Measurements from ENCODE around the gene ANKRD33B. TPM values are rescaled to one million over a fixed set of nuclear protein-coding genes. Genes with fewer than 3 reads are reported as not detected.
"Not testable (repeated sequence)": the region's sequence is repeated elsewhere in the genome, so short reads cannot be mapped to it uniquely, and the experiment has no call there.

The ANKRD33B gene
- total RNA-seq, 1 donor from 2014 or later = 14.2 TPM

DNA sequence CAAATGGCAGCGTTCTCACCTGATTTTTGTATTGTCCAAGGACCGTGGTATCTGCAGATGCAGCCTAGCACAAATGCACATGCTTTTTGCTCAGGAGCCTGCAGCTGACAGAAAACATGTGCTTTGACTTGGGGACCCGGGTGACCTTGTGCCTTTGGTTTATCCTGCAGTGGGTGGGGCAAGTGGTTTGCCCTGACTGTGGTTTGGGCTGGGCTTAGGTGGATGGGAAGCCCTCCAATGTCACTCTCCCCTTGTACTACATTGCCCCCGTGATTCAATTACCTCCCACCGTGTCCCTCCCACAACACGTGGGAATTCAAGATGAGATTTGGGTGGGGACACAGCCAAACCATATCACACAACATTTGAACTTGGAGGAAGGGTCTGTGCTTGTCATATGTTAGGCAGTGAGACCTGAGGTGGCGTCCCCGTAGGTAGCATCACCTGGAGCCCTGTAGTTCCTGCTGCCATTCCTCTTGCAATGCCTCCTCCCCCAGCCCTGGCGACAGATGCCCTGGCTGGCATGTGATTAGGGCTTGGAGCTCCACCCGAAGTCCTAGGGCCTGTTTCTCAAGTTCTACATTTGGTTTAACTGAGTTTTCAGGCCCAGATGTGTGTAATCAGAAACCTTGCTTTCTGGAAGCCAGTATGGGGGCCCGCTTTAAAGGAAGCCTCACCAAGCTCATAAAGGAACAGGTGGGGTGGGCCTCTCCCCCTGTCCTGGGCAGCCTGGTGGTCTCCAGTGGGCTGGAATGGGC, 2.1 kb downstream of the ANKRD33B start:
- TF ChIP-seq, protein P1, sequence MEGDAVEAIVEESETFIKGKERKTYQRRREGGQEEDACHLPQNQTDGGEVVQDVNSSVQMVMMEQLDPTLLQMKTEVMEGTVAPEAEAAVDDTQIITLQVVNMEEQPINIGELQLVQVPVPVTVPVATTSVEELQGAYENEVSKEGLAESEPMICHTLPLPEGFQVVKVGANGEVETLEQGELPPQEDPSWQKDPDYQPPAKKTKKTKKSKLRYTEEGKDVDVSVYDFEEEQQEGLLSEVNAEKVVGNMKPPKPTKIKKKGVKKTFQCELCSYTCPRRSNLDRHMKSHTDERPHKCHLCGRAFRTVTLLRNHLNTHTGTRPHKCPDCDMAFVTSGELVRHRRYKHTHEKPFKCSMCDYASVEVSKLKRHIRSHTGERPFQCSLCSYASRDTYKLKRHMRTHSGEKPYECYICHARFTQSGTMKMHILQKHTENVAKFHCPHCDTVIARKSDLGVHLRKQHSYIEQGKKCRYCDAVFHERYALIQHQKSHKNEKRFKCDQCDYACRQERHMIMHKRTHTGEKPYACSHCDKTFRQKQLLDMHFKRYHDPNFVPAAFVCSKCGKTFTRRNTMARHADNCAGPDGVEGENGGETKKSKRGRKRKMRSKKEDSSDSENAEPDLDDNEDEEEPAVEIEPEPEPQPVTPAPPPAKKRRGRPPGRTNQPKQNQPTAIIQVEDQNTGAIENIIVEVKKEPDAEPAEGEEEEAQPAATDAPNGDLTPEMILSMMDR (IDR thresholded peaks at IDR 0.05) = no peak
- TF ChIP-seq POLR2A (IDR thresholded peaks at IDR 0.05) (no peak), POLR2AphosphoS5 (IDR thresholded peaks at IDR 0.05; ENCODE audit: insufficient read depth in 1 of 2, low read depth in 1 of 2) (no peak)
- H3K36me3 ChIP-seq = no peaks in the 10 kb centered on the region
- H3K4me3 ChIP-seq = peak overlapping the region; percentile 70 to 75
- DNase-seq (ENCODE audit: extremely low spot score in 2 of 2) = peak; percentile 85 to 94
- peaks cover 54% of the 10 kb centered on the region for H3K4me1 ChIP-seq
- no peaks in the 10 kb centered on the region for H3K9me3 ChIP-seq
- H3K27me3 ChIP-seq = no peaks in the 10 kb centered on the region
- H3K27ac ChIP-seq = peak overlapping the region; percentile 90
- intact Hi-C loops (cut with DNase I) = loop anchor here (5.0 to 10.0 kb wide), 2 partner anchors 41 to 111 kb away; no protein-coding TSS in a partner anchor

DNA sequence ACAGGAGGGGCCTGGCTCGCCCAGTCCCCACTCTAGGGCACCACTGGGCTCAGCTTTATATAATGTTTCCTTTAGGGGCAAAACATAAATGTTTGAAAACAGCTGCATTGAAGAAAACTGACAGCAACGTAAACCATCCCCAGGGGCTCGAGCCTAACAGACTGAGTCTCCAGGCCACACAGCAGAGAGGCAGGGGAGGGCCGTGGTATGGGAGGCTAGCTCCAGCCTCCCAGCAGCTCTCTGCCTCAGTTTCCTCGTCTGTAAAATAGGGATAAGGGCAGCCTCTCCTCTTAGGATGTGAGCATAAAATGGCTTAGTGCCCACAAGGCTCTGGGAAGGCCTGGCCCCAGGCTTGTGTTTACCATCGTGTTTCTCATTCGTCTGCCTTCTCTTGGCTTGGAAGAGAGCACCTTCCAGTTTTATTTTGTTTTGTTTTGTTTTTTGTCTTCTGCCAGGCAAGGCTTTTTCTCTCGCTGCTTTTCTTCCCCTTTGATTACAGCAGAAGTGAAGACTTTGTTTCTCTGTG, 2.7 kb downstream of the ANKRD33B start:
- H3K4me3 ChIP-seq = peak overlapping the region; percentile 70 to 75
- DNase-seq (ENCODE audit: extremely low spot score in 2 of 2) = peak in 1 of 2 donors; percentile 72
- no peaks in the 10 kb centered on the region for H3K9me3 ChIP-seq
- peak overlapping the region; percentile 90 for H3K27ac ChIP-seq
- H3K4me1 ChIP-seq = peaks cover 54% of the 10 kb centered on the region
- TF ChIP-seq POLR2AphosphoS5 (IDR thresholded peaks at IDR 0.05; ENCODE audit: insufficient read depth in 1 of 2, low read depth in 1 of 2) = no peak
- TF ChIP-seq, protein P1 (IDR thresholded peaks at IDR 0.05) = no peak
- TF ChIP-seq POLR2A (IDR thresholded peaks at IDR 0.05) = no peak
- intact Hi-C loops (cut with DNase I) = loop anchor here (5.0 to 10.0 kb wide), 2 partner anchors 41 to 112 kb away; no protein-coding TSS in a partner anchor
- H3K36me3 ChIP-seq = no peaks in the 10 kb centered on the region
- H3K27me3 ChIP-seq = no peaks in the 10 kb centered on the region

DNA sequence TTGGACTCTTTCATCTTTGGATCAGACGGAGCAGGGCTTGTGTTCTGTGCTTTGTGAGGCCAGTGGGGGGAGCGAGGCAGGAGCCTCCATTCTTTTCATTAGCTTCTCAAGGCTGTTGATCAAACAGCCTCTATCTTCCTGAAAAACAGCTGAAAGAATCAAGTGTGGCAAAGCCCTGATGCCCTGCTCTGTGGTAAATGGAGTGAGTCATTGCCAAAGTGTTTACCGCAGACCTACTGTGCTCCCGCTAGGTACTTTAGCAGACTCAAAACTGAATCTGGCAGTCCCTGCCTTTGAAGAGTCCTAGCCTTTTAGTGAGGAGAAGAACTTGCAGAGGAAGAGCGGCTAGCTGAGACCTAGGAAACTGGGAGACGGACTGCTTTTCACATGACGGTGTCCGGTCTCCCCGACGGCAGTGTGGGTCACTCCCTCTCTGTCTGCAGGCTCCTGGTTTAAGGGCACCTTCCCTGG, 3.3 kb downstream of the ANKRD33B start:
- H3K4me3 ChIP-seq = peak overlapping the region; percentile 70 to 75
- peak overlapping the region; percentile 90 for H3K27ac ChIP-seq
- no peak for TF ChIP-seq POLR2AphosphoS5 (IDR thresholded peaks at IDR 0.05; ENCODE audit: insufficient read depth in 1 of 2, low read depth in 1 of 2)
- TF ChIP-seq, protein P1 (IDR thresholded peaks at IDR 0.05) = no peak
- TF ChIP-seq POLR2A (IDR thresholded peaks at IDR 0.05) = no peak
- H3K36me3 ChIP-seq = no peaks in the 10 kb centered on the region
- H3K9me3 ChIP-seq = no peaks in the 10 kb centered on the region
- no peaks in the 10 kb centered on the region for H3K27me3 ChIP-seq
- peaks cover 54% of the 10 kb centered on the region for H3K4me1 ChIP-seq
- intact Hi-C loops (cut with DNase I) = loop anchor here (5.0 to 10.0 kb wide), 2 partner anchors 40 to 112 kb away; no protein-coding TSS in a partner anchor
- peak; percentile 6 to 81 for DNase-seq (ENCODE audit: extremely low spot score in 2 of 2)

DNA sequence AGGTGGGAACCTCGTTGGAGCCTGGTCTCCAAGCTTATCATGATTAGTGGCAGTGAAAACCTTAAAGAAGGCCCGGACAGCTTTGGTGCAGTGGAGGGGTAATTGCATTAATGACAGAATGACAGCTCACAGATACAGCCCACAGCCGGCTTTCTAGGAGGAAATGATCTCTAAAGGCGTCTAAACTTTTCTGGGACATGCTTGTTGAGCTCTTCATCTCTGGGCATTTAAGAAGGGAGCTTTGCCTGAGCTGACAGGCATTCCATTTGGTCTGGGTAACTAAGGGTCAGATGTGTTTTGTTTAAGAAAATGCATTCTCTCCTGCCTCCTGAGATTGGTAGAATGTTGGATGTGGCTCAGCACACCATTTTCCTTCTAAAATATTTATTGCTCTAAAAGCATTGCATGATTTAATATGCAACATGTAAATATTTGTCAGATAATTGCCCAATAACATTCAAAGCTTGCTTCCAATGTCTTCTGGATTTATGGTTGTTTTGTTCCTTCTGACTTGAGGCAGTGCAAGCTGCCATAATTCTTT, 4.0 kb downstream of the ANKRD33B start:
- H3K4me1 ChIP-seq = peaks cover 53% of the 10 kb centered on the region

DNA sequence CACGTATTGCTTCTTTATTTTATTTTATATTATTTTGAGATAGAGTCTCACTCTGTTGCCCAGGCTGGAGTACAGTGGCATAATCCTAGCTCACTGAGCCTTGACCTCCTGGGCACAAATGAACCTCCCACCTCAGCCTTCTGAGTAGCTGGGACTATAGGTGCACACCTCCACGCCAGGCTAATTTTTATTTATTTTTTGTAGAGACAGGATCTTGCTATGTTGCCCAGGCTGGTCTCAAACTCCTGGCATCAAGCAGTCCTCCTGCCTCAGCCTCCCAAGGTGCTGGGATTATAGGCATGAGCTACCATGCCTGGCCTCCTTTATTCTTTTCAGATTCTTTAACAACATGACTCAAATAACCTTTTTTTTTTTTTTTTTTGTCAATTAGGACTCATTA, 6.7 kb downstream of the ANKRD33B start:
- DNase-seq (ENCODE audit: extremely low spot score in 2 of 2); H3K27me3 ChIP-seq; H3K27ac ChIP-seq; H3K9me3 ChIP-seq; H3K36me3 ChIP-seq; intact Hi-C loops (cut with DNase I); H3K4me3 ChIP-seq: not testable (repeated sequence)
- peaks cover 33% of the 10 kb centered on the region for H3K4me1 ChIP-seq

More for the DNA sequence above, 4.0 kb downstream of the ANKRD33B start:
- no peaks in the 10 kb centered on the region for H3K36me3 ChIP-seq
- H3K9me3 ChIP-seq = no peaks in the 10 kb centered on the region
- H3K27ac ChIP-seq = peak overlapping the region; percentile 90
- no peaks in the 10 kb centered on the region for H3K27me3 ChIP-seq
- peak; percentile 33 to 69 for TF ChIP-seq POLR2AphosphoS5 (IDR thresholded peaks at IDR 0.05; ENCODE audit: insufficient read depth in 1 of 2, low read depth in 1 of 2)
- TF ChIP-seq POLR2A (IDR thresholded peaks at IDR 0.05) = no peak
- TF ChIP-seq, protein P1 (IDR thresholded peaks at IDR 0.05) = no peak
- intact Hi-C loops (cut with DNase I) = loop anchor here (5.0 to 10.0 kb wide), 2 partner anchors 39 to 113 kb away; no protein-coding TSS in a partner anchor
- DNase-seq (ENCODE audit: extremely low spot score in 2 of 2) = peak in 1 of 2 donors; percentile 84
- H3K4me3 ChIP-seq = peak overlapping the region; percentile 70 to 75

Measured in vagina (tissue), 2 donors.